Testis (tissue), 3 donors: Measurements from ENCODE around the gene RXRA. TPM values are rescaled to one million over a fixed set of nuclear protein-coding genes. Genes with fewer than 3 reads are reported as not detected.
"Not testable (repeated sequence)": the region's sequence is repeated elsewhere in the genome, so short reads cannot be mapped to it uniquely, and the experiment has no call there.

Experiments
- DNase-seq: peaks from one replicate; pipeline ENCODE4 v3.0.0-alpha.2; 2019
- H3K27ac ChIP-seq, 2 donors: fragments of 200-600 bp; sonication (generic); one replicate each; pipeline ENCODE4 v1.5.1; 2019
- H3K27me3 ChIP-seq: fragments of 200-600 bp; sonication (generic); one replicate; pipeline ENCODE4 v1.5.1; 2019
- H3K36me3 ChIP-seq: fragments of 200-600 bp; sonication (generic); one replicate; pipeline ENCODE4 v1.5.1; 2017; ENCODE audit warnings: low read depth; ENCODE audit errors: missing control alignments
- H3K4me1 ChIP-seq: fragments of 200-600 bp; sonication (generic); one replicate; pipeline ENCODE4 v1.5.1; 2019
- H3K4me3 ChIP-seq, 2 donors: fragments of 200-600 bp; sonication (generic); one replicate each; pipeline ENCODE4 v1.5.1; 2017 to 2019
- H3K9me3 ChIP-seq: fragments of 200-600 bp; sonication (generic); one replicate; pipeline ENCODE4 v1.5.1; 2017
- CTCF ChIP-seq, 3 experiments: fragments of 450-650 bp in 2 of 3; fragments of 200-600 bp in 1 of 3; sonication (generic) in 1 of 3; IDR thresholded peaks; one replicate each; pipeline ENCODE4 v1.5.1; 2016 to 2019; ENCODE audit warnings: antibody characterized with exemption in 3 of 3, mild to moderate bottlenecking in 2 of 3, moderate library complexity in 1 of 3
- POLR2A ChIP-seq: fragments of 450-650 bp; IDR thresholded peaks from one replicate; pipeline ENCODE4 v1.6.1; 2017; ENCODE audit warnings: antibody characterized with exemption, mild to moderate bottlenecking, moderate library complexity
- WGBS, 2 donors: methylation state at CpG; one replicate each; pipeline ENCODE4 v1.1.5; 2018; 5-methylcytosine and 5-hydroxymethylcytosine counted together
- intact Hi-C: fragments of 100-400 bp; cut with DNase I; formaldehyde crosslinking; loops from one replicate; pipeline ENCODE4 v1.15.1; 2023; ENCODE audit warnings: low total_unique reads
- polyA plus RNA-seq: library from polyadenylated mRNA; stranded (reverse); fragments of 350-450 nt; fragmentation: Illumina TruSeq; extraction: RNeasy Lipid Tissue Mini Kit (QIAGEN cat#74804); gene quantifications from one replicate; pipeline ENCODE4 v1.2.3, GENCODE V29; 2014; ENCODE audit warnings: low read depth, low replicate concordance; ENCODE audit not compliant: insufficient read depth
- total RNA-seq, 2 donors: library from RNA; depleted of rRNA; stranded (reverse); fragments of >200 nt; gene quantifications; one replicate each; pipeline ENCODE4 v1.2.3, GENCODE V29; 2016

RXRA gene
- total and polyA plus RNA-seq, 3 donors from 2014 or later: 31.3 to 61.0 (median 47.3) TPM

DNA sequence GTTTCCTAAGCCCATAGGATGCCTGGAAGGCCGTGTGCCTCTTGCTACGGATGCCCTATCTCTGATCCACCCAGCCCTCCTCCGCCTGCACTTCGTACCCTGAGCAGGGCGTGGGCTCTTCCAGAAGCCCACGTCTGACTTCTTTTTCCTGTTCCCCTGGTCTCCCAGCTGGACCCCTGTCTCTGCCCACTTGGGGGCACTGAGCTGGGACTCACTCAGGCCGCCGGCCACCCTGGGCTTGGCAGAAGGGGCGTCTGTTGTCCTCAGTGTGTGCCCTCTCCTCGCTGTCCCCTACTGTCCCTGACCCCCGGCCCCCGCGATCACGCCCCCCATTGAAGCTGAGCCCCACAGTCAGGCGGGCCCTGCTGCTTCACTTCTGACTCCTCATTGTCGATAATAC, 22.0 kb upstream of the RXRA start:
- DNase-seq: no peak
- H3K9me3 ChIP-seq: no peaks in the 10 kb centered on the region
- H3K27ac ChIP-seq: no peak overlapping the region
- TF ChIP-seq POLR2A (no peak), CTCF (IDR thresholded peaks at IDR 0.05) (no peak)
- no peak overlapping the region for H3K4me3 ChIP-seq
- H3K4me1 ChIP-seq: no peaks in the 10 kb centered on the region
- intact Hi-C loops: no loop called here
- WGBS, 2 donors: 89 to 93% methylated on average over 16 of the region's 16 CpGs
- H3K36me3 ChIP-seq: no peaks in the 10 kb centered on the region
- no peaks in the 10 kb centered on the region for H3K27me3 ChIP-seq

DNA sequence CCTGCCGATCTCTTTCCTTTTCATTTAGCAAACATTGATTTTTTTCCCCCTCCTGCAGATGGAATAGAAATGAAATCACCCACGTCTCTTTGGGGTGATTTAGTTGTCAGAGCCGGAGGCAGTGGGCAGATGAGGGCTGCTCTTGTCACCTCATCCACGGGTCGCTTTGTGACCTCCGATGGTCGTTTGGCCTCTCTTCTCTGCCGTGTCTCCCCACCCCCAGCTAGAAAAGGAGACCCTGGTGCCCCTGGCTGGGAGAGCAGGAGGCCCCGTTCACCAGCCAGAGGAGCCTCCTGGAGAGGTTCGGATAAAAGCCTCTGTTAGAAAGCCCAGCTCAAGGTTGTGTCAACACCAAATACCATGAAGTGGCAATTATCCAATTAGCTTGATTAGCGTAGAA, 21.6 kb upstream of the RXRA start:
- Histone ChIP-seq H3K4me3 (no peak overlapping the region), H3K9me3 (no peaks in the 10 kb centered on the region), H3K36me3 (no peaks in the 10 kb centered on the region), H3K27ac (no peak overlapping the region), H3K4me1 (no peaks in the 10 kb centered on the region), H3K27me3 (no peaks in the 10 kb centered on the region)
- WGBS, 2 donors: 77% methylated on average over 11 of the region's 11 CpGs
- no peak for DNase-seq
- intact Hi-C loops: no loop called here
- TF ChIP-seq POLR2A: no peak
- TF ChIP-seq CTCF (IDR thresholded peaks at IDR 0.05): no peak

- TF ChIP-seq CTCF (IDR thresholded peaks at IDR 0.05) (no peak), POLR2A (no peak)
- intact Hi-C loops: no loop called here
- Histone ChIP-seq H3K4me3 (no peak overlapping the region), H3K4me1 (no peaks in the 10 kb centered on the region), H3K36me3 (no peaks in the 10 kb centered on the region), H3K27ac (no peak overlapping the region), H3K27me3 (no peaks in the 10 kb centered on the region), H3K9me3 (no peaks in the 10 kb centered on the region)
- no peak for DNase-seq
- 95 to 100% methylated on average over 1 of the region's 1 CpG for WGBS, 2 donors
Observed at GRCh38 chr9:134305533-134305932, 20.7 kb upstream of the RXRA start.

DNA sequence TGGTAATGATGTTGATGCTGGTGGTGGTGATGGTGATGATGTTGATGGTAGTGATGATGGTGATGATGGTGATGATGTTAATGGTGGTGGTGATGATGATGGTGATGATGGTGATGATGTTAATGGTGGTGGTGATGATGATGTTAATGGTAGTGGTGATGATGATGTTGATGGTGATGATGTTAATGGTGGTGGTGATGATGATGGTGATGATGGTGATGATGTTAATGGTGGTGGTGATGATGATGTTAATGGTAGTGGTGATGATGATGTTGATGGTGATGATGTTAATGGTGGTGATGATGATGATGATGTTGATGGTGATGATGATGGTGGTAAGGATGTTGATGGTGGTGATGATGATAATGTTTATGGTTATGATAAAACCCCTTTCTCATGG, 20.2 kb upstream of the RXRA start:
- H3K4me3 ChIP-seq, H3K27me3 ChIP-seq, H3K9me3 ChIP-seq, H3K27ac ChIP-seq, H3K4me1 ChIP-seq, DNase-seq, intact Hi-C loops, H3K36me3 ChIP-seq: not testable (repeated sequence)

DNA sequence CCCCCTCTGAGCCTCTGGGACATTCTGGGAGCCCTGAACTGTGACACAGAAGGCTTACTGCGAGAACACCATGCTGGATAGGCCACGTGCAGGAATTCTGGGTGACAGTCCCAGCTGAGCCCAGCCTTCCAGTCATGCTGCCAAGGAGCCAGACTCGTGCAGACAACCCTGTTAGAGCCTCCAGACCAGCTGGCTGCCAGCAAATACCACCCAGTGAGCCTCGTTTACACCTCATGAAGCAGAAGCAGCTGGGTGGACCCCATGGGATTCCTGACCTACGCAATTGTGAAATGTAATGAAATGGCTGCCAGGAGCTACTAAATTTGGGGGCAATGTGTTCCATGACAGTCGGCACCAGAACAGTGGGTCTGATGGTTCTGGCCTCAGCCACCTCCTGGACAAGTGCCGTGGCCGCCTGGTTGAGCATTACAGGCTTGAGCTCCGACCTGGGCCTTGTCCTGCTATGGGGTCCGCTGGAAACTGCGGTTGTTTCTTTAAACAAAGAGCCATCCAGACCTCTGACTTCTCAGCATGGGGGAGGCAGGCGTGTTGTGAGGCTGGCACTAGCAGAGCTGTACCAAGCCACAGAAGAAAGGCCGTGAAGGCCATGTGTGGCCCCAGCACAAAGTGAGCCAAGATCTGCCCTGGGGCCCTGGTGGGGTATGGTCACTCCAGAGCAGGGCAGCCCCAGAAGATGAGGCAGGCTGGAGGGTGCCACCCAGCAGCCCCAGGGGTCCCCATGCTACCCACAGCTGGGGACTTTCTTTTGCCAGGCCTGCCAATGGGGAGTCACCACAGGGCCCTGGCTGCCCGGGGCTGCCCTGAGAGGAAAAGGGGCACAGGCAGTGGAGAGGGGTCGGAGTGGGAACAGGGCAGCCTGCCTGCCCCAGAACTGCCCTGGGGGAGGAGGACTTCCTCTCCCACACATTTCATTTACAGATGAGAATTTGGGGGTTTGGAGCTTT, 19.3 kb upstream of the RXRA start:
- intact Hi-C loops: no loop called here
- H3K27ac ChIP-seq: no peak overlapping the region
- TF ChIP-seq CTCF (IDR thresholded peaks at IDR 0.05) (no peak), POLR2A (no peak)
- H3K36me3 ChIP-seq: no peaks in the 10 kb centered on the region
- no peaks in the 10 kb centered on the region for H3K9me3 ChIP-seq
- no peaks in the 10 kb centered on the region for H3K27me3 ChIP-seq
- H3K4me3 ChIP-seq: no peak overlapping the region
- DNase-seq: no peak
- 90 to 92% methylated on average over 10 to 14 of the region's 15 CpGs for WGBS, 2 donors
- no peaks in the 10 kb centered on the region for H3K4me1 ChIP-seq
